ENCODE measurements around the gene SELENOP.

DNA sequence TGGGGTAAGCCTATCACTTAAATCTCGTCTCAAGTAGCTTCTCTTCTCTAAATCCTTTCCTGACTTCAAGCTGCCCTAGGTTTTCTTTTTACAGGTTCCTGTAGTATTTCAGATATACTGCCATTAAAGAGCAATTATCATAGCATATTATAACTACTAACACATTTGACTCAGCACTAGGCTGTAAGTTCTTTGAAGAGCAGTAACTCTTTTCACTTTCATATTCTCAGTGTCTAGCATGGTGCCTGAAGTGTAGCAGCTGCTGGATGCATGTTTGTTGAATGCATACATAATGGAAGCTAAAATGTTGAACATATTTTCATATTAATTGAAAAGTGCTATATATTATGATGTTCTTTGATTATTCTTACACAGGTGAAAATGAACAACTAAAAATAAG, 32.6 kb downstream of the SELENOP start:
- TF ChIP-seq EZH2 (IDR thresholded peaks at IDR 0.05; ENCODE audit: low read depth), result no peak
- TF ChIP-seq, protein P1, sequence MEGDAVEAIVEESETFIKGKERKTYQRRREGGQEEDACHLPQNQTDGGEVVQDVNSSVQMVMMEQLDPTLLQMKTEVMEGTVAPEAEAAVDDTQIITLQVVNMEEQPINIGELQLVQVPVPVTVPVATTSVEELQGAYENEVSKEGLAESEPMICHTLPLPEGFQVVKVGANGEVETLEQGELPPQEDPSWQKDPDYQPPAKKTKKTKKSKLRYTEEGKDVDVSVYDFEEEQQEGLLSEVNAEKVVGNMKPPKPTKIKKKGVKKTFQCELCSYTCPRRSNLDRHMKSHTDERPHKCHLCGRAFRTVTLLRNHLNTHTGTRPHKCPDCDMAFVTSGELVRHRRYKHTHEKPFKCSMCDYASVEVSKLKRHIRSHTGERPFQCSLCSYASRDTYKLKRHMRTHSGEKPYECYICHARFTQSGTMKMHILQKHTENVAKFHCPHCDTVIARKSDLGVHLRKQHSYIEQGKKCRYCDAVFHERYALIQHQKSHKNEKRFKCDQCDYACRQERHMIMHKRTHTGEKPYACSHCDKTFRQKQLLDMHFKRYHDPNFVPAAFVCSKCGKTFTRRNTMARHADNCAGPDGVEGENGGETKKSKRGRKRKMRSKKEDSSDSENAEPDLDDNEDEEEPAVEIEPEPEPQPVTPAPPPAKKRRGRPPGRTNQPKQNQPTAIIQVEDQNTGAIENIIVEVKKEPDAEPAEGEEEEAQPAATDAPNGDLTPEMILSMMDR (conservative IDR thresholded peaks at IDR 0.05), result no peak
